Heart left ventricle (tissue), 16 donors: ENCODE results near the gene PLEKHG3. TPM values are rescaled to one million over a fixed set of nuclear protein-coding genes. Genes with fewer than 3 reads are reported as not detected.

ENCODE experiments used
- ATAC-seq, 4 donors: fragments of 200-7000 bp; cut with Tn5 transposase; one replicate each; pipeline ENCODE4 v1.9.1; 2020 to 2022; ENCODE audit warnings: moderate library complexity in 4 of 4, mild to moderate bottlenecking in 3 of 4, moderate number of reproducible peaks in 1 of 4
- DNase-seq, 5 donors: peaks; one replicate each; pipeline ENCODE4 v3.0.0-alpha.2; 2020
- H3K27ac ChIP-seq, 12 donors: fragments of 200-600 bp; sonication (generic) in 4 of 12; one replicate each; pipeline versions ENCODE4 v1.5.0 to v1.8.0; 2016 to 2022; ENCODE audit warnings: mild to moderate bottlenecking in 2 of 12
- H3K27me3 ChIP-seq, 9 donors: fragments of 200-600 bp; sonication (generic) in 2 of 9; one replicate each; pipeline versions ENCODE4 v1.5.1 to v1.8.0; 2016 to 2022; ENCODE audit warnings: mild to moderate bottlenecking in 3 of 9
- H3K36me3 ChIP-seq, 9 donors: fragments of 200-600 bp; sonication (generic) in 2 of 9; one replicate each; pipeline versions ENCODE4 v1.5.0 to v1.8.0; 2018 to 2022; ENCODE audit warnings: mild to moderate bottlenecking in 2 of 9
- H3K4me1 ChIP-seq, 12 donors: fragments of 200-600 bp; sonication (generic) in 4 of 12; one replicate each; pipeline versions ENCODE4 v1.5.0 to v1.8.0; 2016 to 2022; ENCODE audit warnings: mild to moderate bottlenecking in 3 of 12
- H3K4me3 ChIP-seq, 12 donors: fragments of 200-600 bp; sonication (generic) in 4 of 12; one replicate each; pipeline versions ENCODE4 v1.5.0 to v1.8.0; 2017 to 2022; ENCODE audit warnings: mild to moderate bottlenecking in 9 of 12, moderate library complexity in 4 of 12
- H3K9me3 ChIP-seq, 12 donors: fragments of 200-600 bp; sonication (generic) in 4 of 12; one replicate each; pipeline versions ENCODE4 v1.5.0 to v1.8.0; 2016 to 2022; ENCODE audit warnings: mild to moderate bottlenecking in 1 of 12
- CTCF ChIP-seq, 12 donors: fragments of 200-600 bp; sonication (generic) in 4 of 12; IDR thresholded peaks; one replicate each; pipeline versions ENCODE4 v1.5.0 to v1.8.0; 2018 to 2022; ENCODE audit warnings: antibody characterized with exemption in 12 of 12, mild to moderate bottlenecking in 5 of 12
- POLR2A ChIP-seq, 2 donors: fragments of 450-650 bp; IDR thresholded peaks; one replicate each; pipeline ENCODE4 v1.6.1; 2017; ENCODE audit warnings: antibody characterized with exemption in 2 of 2, mild to moderate bottlenecking in 2 of 2, moderate library complexity in 2 of 2
- WGBS, 4 donors: extraction: QIAGEN DNeasy Blood & Tissue Kit in 2 of 4; methylation state at CpG; one replicate each; pipeline versions ENCODE4 v1.1.5 to v1.1.7; 2013 to 2018; 5-methylcytosine and 5-hydroxymethylcytosine counted together
- intact Hi-C, 10 donors: fragments of 100-400 bp; cut with DNase I; formaldehyde crosslinking; loops; one replicate each; pipeline versions ENCODE4 v1.11.1 to v1.14.2; 2022
- polyA plus RNA-seq, 2 donors: library from polyadenylated mRNA; stranded (reverse); fragments of 200-250 nt; gene quantifications; one replicate each; pipeline ENCODE4 v1.2.3, GENCODE V29; 2013
- total RNA-seq, 9 donors: library from RNA; depleted of rRNA in 2 of 9; stranded (reverse); fragments of >200 nt in 2 of 9; fragmentation: NEBNext Ultra II Directional in 3 of 9; extraction: Animal tissue kit (Norgen Biotek cat#: 25700) in 3 of 9; gene quantifications; one replicate each; pipeline versions ENCODE4 v1.1.0 to v1.2.4, GENCODE V29; 2016 to 2023
- donor health status: ischemic (EF 13 %, LVEDD 7.1; RV severe dilation, severe dysfunction).
- donor health status: healthy with polysubstance abuse.
- donor health status: DM: no; HTN: yes; CAD: no.
- donor health status: DM: no; HTN: no; CAD: no.
- donor health status: ischemic (EF 25% LVEDD 6.9; RV normal size, moderate dysfunction).
- donor health status: ischemic (EF 25% LVEDD 5.7; RV mildly dilated, moderate dysfunction).
- donor health status: healthy.
- donor health status: DM: yes; HTN: yes; CAD: no.
- donor health status: ischemic (EF 35%, LVEDD 5.7; RV mildly dilated, moderate dysfunction).
- donor health status: nonischemic (EF 11% LVEDD 7.7; RV severe dilation, severe dysfunction).
- donor health status: DM: yes; HTN: yes; CAD: no.
- donor health status: PGD.
- donor health status: ischemic (EF 29% LVEDD 5.4; RV normal size, mild dysfunction).
- donor health status: nonischemic (EF 23%, LVEDD 6.1; RV moderate dilation, normal function).

Gene PLEKHG3
- total and polyA plus RNA-seq, 11 donors, result 7.0 to 34.3 (median 17.8) TPM

GRCh38 chr14:64722842-64723447, 18.7 kb downstream of the PLEKHG3 start:
- Histone ChIP-seq H3K27me3 (no peaks in the 10 kb centered on the region), H3K27ac (peak overlapping the region in 10 of 12 donors; percentile 9 to 84 (median 66)), H3K4me1 (peaks cover 6 to 89% (median 56%) of the 10 kb centered on the region in 12 donors), H3K4me3 (no peak overlapping the region), H3K9me3 (no peaks in the 10 kb centered on the region), H3K36me3 (peaks cover 0 to 11% (median 4%) of the 10 kb centered on the region in 9 donors)
- TF ChIP-seq CTCF (IDR thresholded peaks at IDR 0.05) (no peak), POLR2A (IDR thresholded peaks at IDR 0.05) (no peak)
- 84 to 90% (median 87%) methylated on average over 5 of the region's 5 CpGs for WGBS, 4 donors
- ATAC-seq, result no peak
- peak in 1 of 5 donors; percentile 25 for DNase-seq
- intact Hi-C loops, result no loop called here

DNA sequence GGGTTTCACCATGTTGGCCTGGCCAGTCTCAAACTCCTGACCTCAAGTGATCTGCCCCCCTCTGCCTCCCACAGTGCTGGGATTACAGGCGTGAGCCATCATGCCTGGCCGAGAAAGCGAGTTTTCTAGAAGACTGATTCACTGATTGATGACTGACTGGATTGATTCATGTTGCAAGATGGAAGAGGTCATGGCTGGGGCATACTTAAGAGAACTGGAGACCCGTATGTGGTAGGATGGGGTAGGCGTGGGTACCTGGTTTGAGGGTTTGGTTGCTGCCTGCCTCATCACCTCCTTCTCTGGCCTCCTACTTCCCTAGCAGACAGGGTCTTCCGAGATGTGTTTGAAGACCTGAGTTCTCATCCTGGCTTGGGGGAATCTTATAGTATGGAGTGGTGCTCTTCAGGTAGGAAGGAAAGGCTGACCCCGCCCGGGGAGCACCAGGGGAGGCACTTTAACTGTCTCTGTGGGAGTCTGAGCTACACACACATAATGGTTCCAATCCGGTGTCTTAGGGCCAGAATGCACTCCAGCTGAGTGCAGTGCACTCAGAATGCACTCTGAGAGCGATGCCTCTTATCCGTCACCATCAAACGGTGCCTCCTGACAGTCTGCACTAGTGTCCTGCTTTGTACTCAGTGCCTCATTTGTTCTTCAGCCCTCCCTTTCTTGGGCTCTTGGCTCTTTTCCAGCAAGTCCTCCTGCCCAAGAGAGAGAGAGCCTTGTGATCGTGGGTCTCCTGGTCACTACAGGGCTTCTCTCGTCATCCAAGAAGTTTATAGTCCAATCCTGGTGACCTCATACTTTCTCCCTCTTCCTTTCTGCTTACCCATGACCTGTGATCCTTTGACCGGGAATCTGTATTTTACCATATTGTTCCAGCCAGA, 19.7 kb downstream of the PLEKHG3 start:
- peak overlapping the region in 9 of 12 donors; percentile 4 to 79 (median 41) for H3K27ac ChIP-seq
- intact Hi-C loops, result no loop called here
- 65 to 76% (median 70%) methylated on average over 15 of the region's 15 CpGs for WGBS, 4 donors
- H3K4me1 ChIP-seq, result peaks cover 6 to 84% (median 52%) of the 10 kb centered on the region in 12 donors
- ATAC-seq, result peak in 2 of 4 donors; percentile 3 to 25
- DNase-seq, result peak in 1 of 5 donors; percentile 32
- H3K36me3 ChIP-seq, result peaks cover 0 to 20% (median 13%) of the 10 kb centered on the region in 9 donors
- TF ChIP-seq POLR2A (IDR thresholded peaks at IDR 0.05) (no peak), CTCF (IDR thresholded peaks at IDR 0.05) (no peak)
- no peak overlapping the region for H3K4me3 ChIP-seq
- no peaks in the 10 kb centered on the region for H3K9me3 ChIP-seq
- H3K27me3 ChIP-seq, result no peaks in the 10 kb centered on the region

DNA sequence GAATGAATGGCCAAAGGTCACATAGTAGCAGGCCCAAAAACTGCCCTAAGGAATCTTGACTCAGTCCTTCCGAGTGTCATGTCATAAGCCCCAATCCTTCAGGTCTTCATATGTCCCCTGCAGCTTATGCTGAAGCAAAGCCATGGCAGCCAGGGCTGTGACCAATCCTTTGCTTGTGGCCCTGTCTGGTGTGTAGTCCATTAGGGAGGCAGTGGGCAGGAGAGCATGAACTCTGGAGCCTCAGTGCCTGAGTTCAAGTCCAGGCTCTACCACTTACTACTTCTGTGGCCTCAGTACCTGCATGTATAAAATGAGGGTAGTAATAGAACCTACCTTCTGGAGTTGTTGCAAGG, 20.3 kb downstream of the PLEKHG3 start:
- H3K27ac ChIP-seq, result peak overlapping the region in 9 of 12 donors; percentile 4 to 79 (median 41)

More for the DNA sequence above, 20.3 kb downstream of the PLEKHG3 start:
- Histone ChIP-seq H3K4me1 (peaks cover 6 to 83% (median 53%) of the 10 kb centered on the region in 12 donors), H3K9me3 (no peaks in the 10 kb centered on the region), H3K36me3 (peaks cover 0 to 22% (median 17%) of the 10 kb centered on the region in 9 donors), H3K27me3 (no peaks in the 10 kb centered on the region), H3K4me3 (no peak overlapping the region)
- TF ChIP-seq POLR2A (IDR thresholded peaks at IDR 0.05) (no peak), CTCF (IDR thresholded peaks at IDR 0.05) (no peak)
- WGBS, 4 donors, result 65 to 88% (median 80%) methylated on average over 1 of the region's 1 CpG
- DNase-seq (peak in 1 of 5 donors; percentile 22), ATAC-seq (no peak)
- intact Hi-C loops, result no loop called here
